NCI-H345 (cell line): ENCODE data around the gene TAS2R60.
"Not testable (repeated sequence)": the region's sequence is repeated elsewhere in the genome, so short reads cannot be mapped to it uniquely, and the experiment has no call there.

Experiments
- DNase-seq: peaks from one replicate; lab custom pipeline; 2025; lab: John Stamatoyannopoulos, UW

Gene TAS2R60

DNA sequence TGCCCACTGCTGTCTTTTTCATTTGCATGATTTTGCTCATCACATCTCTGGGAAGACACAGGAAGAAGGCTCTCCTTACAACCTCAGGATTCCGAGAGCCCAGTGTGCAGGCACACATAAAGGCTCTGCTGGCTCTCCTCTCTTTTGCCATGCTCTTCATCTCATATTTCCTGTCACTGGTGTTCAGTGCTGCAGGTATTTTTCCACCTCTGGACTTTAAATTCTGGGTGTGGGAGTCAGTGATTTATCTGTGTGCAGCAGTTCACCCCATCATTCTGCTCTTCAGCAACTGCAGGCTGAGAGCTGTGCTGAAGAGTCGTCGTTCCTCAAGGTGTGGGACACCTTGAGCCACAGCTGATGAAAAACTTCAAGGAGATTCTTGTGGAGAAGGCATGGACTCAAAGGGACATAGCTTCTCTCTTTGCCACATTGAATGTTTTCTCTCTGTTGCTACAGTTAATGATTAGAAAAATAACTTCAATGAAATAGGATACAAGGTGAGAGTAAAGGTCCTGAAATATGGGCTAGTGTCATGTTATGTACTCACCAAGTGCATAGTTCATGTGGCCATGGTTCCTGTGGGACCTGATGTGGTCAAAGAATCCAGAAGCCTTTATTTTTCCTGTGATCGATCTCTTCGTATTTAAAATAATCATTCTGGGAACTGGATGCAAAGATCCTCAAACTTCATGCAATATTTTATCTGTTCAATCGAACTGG is 970 bp downstream of the TAS2R60 start:
- DNase-seq: no peak

- DNase-seq: no peak
Measured at GRCh38 chr7:143444785-143445184, 1.5 kb downstream of the TAS2R60 start.

- DNase-seq: no peak
Measured at GRCh38 chr7:143447466-143447865, 4.2 kb downstream of the TAS2R60 start.

DNA sequence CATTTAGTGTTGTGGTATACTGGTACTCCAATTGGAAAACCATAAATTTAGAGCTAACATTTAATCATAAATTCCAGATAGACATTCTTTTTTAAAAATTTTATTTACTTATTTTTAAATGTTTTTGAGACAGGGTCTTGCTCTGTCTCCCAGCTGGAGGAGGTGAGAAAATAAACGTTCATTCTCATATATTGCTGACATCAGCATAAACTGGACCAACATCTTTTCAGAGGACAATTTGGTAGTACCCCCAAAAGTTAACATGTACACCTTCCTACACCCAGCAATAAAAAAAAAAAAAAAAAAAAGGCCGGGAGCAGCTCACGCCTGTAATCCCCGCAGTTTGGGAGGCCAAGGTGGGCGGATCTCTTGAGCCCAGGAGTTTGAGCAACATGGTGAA is 5.2 kb downstream of the TAS2R60 start:
- no peak for DNase-seq

DNA sequence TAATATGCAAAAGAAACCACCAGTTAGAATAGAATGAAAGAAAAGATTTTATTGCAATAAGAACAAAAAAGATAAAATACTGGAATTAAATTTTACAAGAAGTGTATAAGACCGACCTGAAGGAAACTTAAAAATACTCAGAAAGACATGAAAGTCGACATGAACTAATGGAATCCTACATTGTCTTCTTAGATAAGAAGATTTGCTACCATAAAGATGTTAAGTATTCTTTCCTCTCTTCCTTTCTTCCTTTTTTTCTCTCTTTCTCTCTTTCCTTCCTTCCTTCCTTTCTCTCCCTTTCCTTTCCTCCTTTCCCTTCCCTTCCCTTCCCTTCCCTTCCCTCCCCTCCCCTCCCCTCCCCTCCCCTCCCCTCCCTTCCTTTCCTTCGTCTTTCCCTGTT is 6.5 kb downstream of the TAS2R60 start:
- no peak for DNase-seq

DNA sequence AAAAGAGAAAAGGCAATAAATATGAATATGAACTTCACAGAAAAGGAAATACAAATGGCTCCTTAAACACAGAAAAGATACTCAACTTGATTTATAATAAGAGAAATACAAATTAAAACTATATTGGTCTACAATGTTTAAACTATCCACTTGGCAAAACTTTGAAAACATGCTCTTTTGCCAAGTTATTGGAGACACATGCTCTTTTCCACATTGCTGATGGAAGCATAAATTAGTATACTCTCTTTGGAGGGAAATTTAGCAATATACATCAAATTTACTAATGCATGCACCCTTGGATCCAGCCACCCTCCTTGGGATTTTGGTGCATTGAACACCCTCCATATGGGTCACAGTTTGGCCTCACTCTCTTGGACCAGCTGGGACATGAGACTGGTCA is 7.9 kb downstream of the TAS2R60 start:
- DNase-seq: no peak

DNA sequence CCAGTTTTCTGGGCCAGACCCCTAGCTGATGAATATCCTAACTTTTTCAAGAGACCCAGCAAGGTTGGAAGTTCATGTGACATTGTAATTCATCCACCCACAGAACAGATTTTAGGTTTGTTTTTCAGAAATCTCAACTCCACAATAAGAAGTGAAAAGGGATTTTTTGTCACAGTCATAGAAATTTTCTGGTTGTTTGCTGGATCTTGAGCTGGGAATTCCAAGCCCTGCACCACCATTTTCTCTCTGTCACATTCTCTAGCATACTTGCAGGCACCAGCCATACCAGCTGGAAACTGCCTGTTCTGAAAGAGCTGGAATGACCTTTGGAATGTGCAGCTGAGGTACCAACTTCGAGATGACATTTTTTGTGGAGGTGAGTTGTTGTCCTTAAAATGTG is 8.5 kb downstream of the TAS2R60 start:
- DNase-seq: no peak

DNA sequence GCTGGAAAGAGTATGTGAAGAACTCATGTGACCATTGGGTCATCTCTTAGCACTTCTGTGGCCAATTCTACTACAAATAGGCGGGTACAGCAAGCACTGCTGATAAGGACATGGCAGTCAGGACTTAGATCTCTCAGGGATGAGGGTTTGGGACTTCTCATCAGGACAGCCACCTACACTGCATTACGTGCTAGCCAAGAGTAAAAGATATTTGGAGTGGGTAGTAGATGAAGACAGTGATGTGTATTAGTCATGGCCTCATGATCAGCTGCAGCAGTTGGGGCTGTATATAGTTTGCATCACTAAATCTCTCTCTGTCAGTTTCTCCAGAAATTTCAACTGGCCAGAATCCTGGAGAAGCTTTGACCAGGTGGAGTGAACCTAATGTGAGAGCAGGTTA is 9.2 kb downstream of the TAS2R60 start:
- DNase-seq: no peak

GRCh38 chr7:143454091-143454680 is 10.9 kb downstream of the TAS2R60 start:
- DNase-seq: no peak

DNA sequence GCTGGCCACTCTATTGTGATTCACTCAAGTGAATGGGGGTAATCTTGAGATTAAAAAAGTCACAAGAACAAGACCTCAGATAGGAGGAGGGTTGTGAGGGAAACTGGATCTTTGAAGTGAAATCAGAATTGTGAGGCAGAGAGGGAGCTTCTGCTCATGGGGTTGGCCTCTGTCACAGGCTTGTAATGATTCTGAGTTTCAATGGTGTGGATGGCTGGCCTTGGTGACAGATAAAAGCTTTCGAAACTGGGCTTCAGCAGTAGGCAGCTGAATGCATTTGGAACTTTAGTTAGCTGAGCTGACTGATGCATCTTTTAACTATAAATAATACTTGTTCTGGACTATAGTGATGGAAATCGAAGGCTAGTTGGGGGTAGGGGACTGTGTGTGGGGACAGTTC is 12.2 kb downstream of the TAS2R60 start:
- DNase-seq: no peak

DNA sequence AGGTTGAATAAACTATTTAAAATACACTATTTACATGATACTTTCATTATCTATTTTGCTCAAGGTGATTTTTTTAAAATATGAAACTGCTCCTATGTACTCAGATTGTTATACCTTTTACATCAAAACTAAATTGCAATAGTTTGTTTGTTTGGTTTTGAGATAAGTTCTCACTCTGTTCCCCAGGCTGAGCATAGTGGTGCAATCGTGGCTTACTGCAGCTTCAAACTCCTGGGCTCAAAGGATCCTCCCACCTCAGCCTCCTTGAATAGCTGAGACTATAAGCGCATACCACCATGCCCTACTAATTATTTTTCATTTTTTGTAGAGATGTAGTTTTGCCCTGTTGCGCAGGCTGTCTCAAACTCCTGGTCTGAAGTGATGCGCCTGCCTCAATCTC is 12.7 kb downstream of the TAS2R60 start:
- DNase-seq: no peak

DNA sequence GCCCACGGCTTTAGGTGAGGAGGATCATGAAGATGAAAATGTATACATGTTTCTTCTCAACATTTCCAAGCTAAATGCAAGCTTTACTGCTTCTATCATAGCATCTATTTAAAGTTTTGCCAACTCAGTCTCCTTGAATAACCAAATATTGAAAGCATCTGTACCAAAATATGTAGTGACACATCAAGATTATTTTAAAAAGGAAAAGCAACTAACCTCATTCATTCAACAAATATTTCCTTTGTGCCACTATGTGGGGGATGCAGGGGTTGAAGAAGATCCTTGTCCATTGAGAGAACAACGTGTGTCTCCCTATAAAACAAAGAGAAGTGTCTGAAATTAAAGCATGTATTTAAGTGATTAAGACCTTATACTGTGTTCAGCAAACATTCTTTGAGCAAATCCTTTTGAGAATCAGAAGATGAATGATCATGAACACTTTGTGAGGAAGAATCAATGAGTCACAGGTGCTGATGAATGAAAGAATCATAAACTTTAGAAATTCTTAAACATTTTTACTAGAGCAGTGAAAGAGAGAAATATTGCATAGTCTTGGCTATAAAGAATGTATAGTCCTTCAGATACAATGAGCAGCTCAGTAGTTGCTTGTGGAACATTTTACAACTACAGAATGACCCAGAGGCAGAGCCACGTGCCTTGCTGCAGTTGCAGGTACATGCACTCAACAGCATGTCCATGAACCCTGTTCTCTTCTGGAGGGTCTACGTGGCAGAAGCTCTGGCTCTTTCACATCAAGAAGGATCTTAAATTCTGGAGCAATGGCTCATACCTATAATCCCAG is 13.9 kb downstream of the TAS2R60 start:
- DNase-seq: no peak

GRCh38 chr7:143458263-143458662 is 15.0 kb downstream of the TAS2R60 start:
- no peak for DNase-seq

- no peak for DNase-seq
Measured at GRCh38 chr7:143458681-143459080, 15.4 kb downstream of the TAS2R60 start.

DNA sequence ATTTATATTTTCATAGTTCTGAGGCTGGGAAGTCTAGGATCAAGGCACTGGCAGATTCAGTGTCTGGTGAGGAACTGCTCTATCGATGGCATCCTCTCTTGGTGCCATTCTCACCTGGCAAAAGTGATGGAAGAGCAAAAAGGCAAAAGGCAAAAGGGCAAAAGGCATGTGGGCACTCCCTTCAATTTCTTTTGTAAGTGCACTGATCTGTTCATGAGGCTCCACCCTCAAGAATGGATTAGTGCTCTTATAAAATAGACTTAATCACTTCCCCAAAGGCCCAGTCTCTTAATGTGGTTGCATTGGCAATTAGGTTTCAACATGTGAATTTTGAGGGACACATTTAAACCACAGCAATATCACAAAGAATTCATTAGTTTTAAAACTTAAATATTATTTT is 16.1 kb downstream of the TAS2R60 start:
- no peak for DNase-seq

- DNase-seq: no peak
Measured at GRCh38 chr7:143460271-143460979, 17.2 kb downstream of the TAS2R60 start.

GRCh38 chr7:143462045-143462444 is 18.8 kb downstream of the TAS2R60 start:
- no peak for DNase-seq

- DNase-seq: no peak
Measured at GRCh38 chr7:143463556-143463955, 20.3 kb downstream of the TAS2R60 start.

- DNase-seq: no peak
Measured at GRCh38 chr7:143463957-143464356, 20.7 kb downstream of the TAS2R60 start.

DNA sequence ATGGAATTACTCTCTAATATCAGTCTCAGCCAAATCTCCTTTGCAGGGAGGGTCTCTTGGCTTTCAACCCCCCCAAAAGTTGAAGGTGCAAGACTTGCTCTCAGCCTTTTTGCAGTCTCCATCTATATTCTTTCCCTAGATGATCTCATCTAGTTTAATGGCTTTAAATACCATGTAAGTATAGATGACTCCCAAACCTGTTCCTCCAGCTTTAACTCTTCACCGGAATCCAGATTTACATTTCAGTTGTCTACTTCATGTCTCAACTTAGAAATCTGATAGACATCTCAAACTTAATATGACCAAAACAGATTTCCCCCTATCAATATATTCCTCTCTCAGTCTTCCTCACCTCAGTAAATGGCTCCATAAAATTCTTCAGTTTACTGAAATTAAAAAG is 24.5 kb downstream of the TAS2R60 start:
- DNase-seq: no peak

GRCh38 chr7:143472071-143472689 is 28.9 kb downstream of the TAS2R60 start:
- DNase-seq: not testable (repeated sequence)

DNA sequence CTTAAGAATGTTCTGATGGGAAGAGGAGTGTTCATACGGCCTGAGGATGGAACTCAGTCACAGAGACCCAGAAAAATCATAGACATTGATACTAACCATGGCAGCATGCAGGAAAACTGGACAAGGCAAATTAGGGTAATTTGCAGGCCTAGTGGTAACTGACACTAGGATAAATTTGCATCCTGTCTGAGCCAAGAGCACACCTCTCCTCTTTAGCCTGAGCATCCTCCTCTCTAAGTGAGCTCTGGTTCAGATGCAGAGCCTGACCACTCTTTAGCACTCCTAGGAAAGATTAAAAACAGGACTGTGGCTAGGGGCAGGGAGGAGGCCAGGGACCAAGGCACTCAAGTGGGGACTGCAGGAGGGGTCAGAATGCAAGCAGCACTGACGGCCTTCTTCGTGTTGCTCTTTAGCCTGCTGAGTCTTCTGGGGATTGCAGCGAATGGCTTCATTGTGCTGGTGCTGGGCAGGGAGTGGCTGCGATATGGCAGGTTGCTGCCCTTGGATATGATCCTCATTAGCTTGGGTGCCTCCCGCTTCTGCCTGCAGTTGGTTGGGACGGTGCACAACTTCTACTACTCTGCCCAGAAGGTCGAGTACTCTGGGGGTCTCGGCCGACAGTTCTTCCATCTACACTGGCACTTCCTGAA is 34.4 kb downstream of the TAS2R60 start, which contains the start of gene TAS2R41:
TSS of gene TAS2R41 (plus strand) at position 373 of the 650 bp plus-strand sequence. CDS start at position 373, 0 bp downstream.
- no peak for DNase-seq
